K562 (cell line): ENCODE results near the gene PTH1R. TPM values are rescaled to one million over a fixed set of nuclear protein-coding genes. Genes with fewer than 3 reads are reported as not detected.
A peak's percentile ranks its signal among the peaks of the same experiment; 100 is the strongest.

Source experiments
- ADNP ChIP-seq: fragments of 200-800 bp; sonication (Bioruptor generic); IDR thresholded peaks from 2 replicates; pipeline ENCODE4 v1.6.1; 2016; ENCODE audit warnings: missing genetic modification characterization, missing compliant biosample characterization
- CBFA2T2 ChIP-seq: fragments of 450-650 bp; conservative IDR thresholded peaks from 2 replicates; pipeline ENCODE4 v1.6.1; 2017; ENCODE audit warnings: mild to moderate bottlenecking
- CBX1 ChIP-seq: sonication (generic); IDR thresholded peaks from 2 replicates; pipeline ENCODE4 v1.6.1; 2016; ENCODE audit warnings: antibody characterized with exemption, low read depth, mild to moderate bottlenecking
- CREM ChIP-seq: IDR thresholded peaks from 2 replicates; pipeline ENCODE4 v1.6.1; 2014; ENCODE audit warnings: antibody characterized with exemption, low read depth
- CXXC5 ChIP-seq: fragments of 250-450 bp; sonication (Bioruptor Pico); IDR thresholded peaks from 2 replicates; pipeline ENCODE4 v1.8.0; 2022; ENCODE audit warnings: inconsistent platforms, mild to moderate bottlenecking, moderate library complexity
- EHMT2 ChIP-seq: fragments of 450-650 bp; IDR thresholded peaks from 2 replicates; pipeline ENCODE4 v1.6.1; 2018; ENCODE audit warnings: antibody characterized with exemption
- ELF2 ChIP-seq: fragments of 250-450 bp; sonication (Bioruptor Pico); IDR thresholded peaks from 2 replicates; pipeline ENCODE4 v1.5.0; 2021; ENCODE audit warnings: mild to moderate bottlenecking
- FOXK1 ChIP-seq: sonication (generic); formaldehyde crosslinking; IDR thresholded peaks from 2 replicates; pipeline ENCODE4 v1.8.0; 2022; ENCODE audit warnings: missing genetic modification reagents, mild to moderate bottlenecking, borderline replicate concordance
- KDM2B ChIP-seq: fragments of 250-450 bp; sonication (Bioruptor Pico); IDR thresholded peaks from 2 replicates; pipeline ENCODE4 v1.8.0; 2021; ENCODE audit warnings: mild to moderate bottlenecking, moderate library complexity
- MTA3 ChIP-seq: fragments of 450-650 bp; formaldehyde crosslinking; IDR thresholded peaks from 2 replicates; pipeline ENCODE4 v1.6.1; 2017; ENCODE audit warnings: mild to moderate bottlenecking, borderline replicate concordance
- NR4A1 ChIP-seq, 2 experiments: fragments of 250-450 bp in 1 of 2; fragments of 450-650 bp in 1 of 2; sonication (Bioruptor Pico) in 1 of 2; IDR thresholded peaks; 2 replicates each; pipeline versions ENCODE4 v1.4.0 to v1.6.1; 2016 to 2020; ENCODE audit warnings: mild to moderate bottlenecking in 2 of 2, missing compliant biosample characterization in 1 of 2, missing genetic modification characterization in 1 of 2, moderate library complexity in 1 of 2
- PML ChIP-seq: IDR thresholded peaks from 2 replicates; pipeline ENCODE4 v1.6.1; 2012; ENCODE audit warnings: low read length, inconsistent platforms
- RB1 ChIP-seq: fragments of 450-650 bp; IDR thresholded peaks from 2 replicates; pipeline ENCODE4 v1.6.1; 2017; ENCODE audit warnings: low read depth, mild to moderate bottlenecking
- SIN3A ChIP-seq, 2 experiments: fragments of 150-350 bp in 1 of 2; IDR thresholded peaks; 2 replicates each; pipeline ENCODE4 v1.6.1; 2011 to 2016; ENCODE audit warnings: borderline replicate concordance in 2 of 2, low read depth in 2 of 2, low read length in 2 of 2, mild to moderate bottlenecking in 2 of 2, moderate library complexity in 2 of 2; ENCODE audit not compliant: control insufficient read depth in 1 of 2
- TSC22D4 ChIP-seq: fragments of 450-650 bp; IDR thresholded peaks from 2 replicates; pipeline ENCODE4 v1.6.1; 2016; ENCODE audit warnings: missing genetic modification characterization, missing biosample characterization, control low read depth
- polyA plus RNA-seq, 8 experiments: library from polyadenylated mRNA; depleted of rRNA in 4 of 8; stranded (reverse) in 5 of 8; unstranded in 3 of 8; fragments of >200 nt; fragmentation: Nextera tagmentation in 2 of 8; fragmentation: Illumina TruSeq in 1 of 8; extraction: Ambion mirVana in 2 of 8; extraction: Trizol in 1 of 8; gene quantifications; 2 replicates each; pipeline versions ENCODE4 v1.2.1 to v1.2.3, GENCODE V29; 2011 to 2014; ENCODE audit warnings: inconsistent platforms in 1 of 8, missing spikeins in 1 of 8
- total RNA-seq, 7 experiments: library from RNA; depleted of rRNA in 6 of 7; stranded (reverse); fragments of >200 nt in 6 of 7; fragmentation: Illumina TruSeq in 2 of 7; extraction: Trizol in 2 of 7; gene quantifications; 2 replicates each; pipeline versions ENCODE4 v1.2.1 to v1.2.3, GENCODE V29; 2011 to 2021; ENCODE audit warnings: low replicate concordance in 1 of 7
- TF ChIP-seq, protein P1 (sequence below): sonication (generic); formaldehyde crosslinking; IDR thresholded peaks from 2 replicates; pipeline ENCODE4 v1.9.0; 2022; ENCODE audit warnings: mild to moderate bottlenecking, missing genetic modification reagents
- TF ChIP-seq, protein P2 (sequence below), 2 experiments: fragments of 450-650 bp; conservative IDR thresholded peaks; 2 replicates each; pipeline ENCODE4 v1.6.1; 2017; ENCODE audit warnings: mild to moderate bottlenecking in 2 of 2, moderate library complexity in 2 of 2
- TF ChIP-seq, protein P3 (sequence below): fragments of 450-650 bp; IDR thresholded peaks from 2 replicates; pipeline ENCODE4 v1.6.1; 2014; ENCODE audit warnings: low read depth, mild to moderate bottlenecking, moderate library complexity, borderline replicate concordance
- TF ChIP-seq, protein P4 (sequence below), 2 experiments: IDR thresholded peaks in 1 of 2; conservative IDR thresholded peaks in 1 of 2; 2 replicates each; pipeline ENCODE4 v1.6.1; 2016; ENCODE audit warnings: low read depth in 2 of 2, mild to moderate bottlenecking in 1 of 2, missing compliant biosample characterization in 1 of 2, missing genetic modification characterization in 1 of 2, moderate library complexity in 1 of 2

Gene PTH1R
- total and polyA plus RNA-seq, 9 of the 15 experiments (the other 6 are each of a cell fraction or from before 2014, with no cell fraction given), result not detected

DNA sequence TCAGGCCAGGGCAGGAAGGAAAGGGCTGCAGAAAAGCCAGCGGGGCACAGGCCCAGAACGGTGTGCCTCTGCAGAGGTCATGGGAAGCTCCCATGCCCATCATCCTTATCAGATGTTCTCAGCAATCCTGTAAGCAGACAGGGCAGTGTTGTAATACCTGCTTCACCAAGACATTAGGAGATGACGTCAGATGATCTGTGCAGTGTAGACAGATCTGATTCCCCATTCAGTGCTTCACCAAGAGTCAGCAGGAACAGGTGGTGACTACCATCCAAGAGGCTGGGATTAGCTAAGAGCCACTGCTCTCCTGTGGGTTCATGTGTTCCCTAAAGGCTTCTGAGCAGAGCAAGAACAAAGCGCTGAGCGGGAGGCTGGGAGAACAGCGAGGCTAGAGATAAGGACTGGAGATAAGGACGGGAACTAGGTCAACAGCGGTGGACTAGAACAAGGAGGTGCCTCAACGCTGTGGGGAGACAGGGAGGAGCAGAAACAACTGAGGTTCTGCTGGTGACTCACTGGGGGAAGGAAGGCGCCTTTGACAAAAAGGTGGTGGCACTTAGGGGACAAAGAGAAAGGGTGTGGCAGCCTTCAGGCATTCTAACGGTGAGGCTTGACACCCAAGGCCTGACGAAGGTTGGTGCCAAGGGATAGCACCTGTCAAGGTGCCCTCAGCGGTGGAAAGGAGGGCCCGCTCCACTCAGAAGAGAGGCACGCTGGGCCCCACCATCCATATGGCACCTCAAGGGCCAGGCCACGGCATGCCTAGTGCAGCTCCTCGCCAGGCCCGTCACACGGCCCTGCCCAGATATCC, 70.7 kb downstream of the PTH1R start (continued):
- TF ChIP-seq, protein P1, sequence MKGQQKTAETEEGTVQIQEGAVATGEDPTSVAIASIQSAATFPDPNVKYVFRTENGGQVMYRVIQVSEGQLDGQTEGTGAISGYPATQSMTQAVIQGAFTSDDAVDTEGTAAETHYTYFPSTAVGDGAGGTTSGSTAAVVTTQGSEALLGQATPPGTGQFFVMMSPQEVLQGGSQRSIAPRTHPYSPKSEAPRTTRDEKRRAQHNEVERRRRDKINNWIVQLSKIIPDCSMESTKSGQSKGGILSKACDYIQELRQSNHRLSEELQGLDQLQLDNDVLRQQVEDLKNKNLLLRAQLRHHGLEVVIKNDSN (CRISPR knock-in tag), result no peak
- TF ChIP-seq, protein P2, sequence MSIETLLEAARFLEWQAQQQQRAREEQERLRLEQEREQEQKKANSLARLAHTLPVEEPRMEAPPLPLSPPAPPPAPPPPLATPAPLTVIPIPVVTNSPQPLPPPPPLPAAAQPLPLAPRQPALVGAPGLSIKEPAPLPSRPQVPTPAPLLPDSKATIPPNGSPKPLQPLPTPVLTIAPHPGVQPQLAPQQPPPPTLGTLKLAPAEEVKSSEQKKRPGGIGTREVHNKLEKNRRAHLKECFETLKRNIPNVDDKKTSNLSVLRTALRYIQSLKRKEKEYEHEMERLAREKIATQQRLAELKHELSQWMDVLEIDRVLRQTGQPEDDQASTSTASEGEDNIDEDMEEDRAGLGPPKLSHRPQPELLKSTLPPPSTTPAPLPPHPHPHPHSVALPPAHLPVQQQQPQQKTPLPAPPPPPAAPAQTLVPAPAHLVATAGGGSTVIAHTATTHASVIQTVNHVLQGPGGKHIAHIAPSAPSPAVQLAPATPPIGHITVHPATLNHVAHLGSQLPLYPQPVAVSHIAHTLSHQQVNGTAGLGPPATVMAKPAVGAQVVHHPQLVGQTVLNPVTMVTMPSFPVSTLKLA (conservative IDR thresholded peaks at IDR 0.05), result peak in 1 of 2 experiments; percentile 55; a peak in 2 of 4 replicates
- TF ChIP-seq TSC22D4 (tag), result no peak
- TF ChIP-seq ADNP (tag), result no peak
- peak; percentile 26; the same call in 1 of the 2 replicates for TF ChIP-seq PML
- TF ChIP-seq KDM2B, result 0 out of 2 replicates have a peak, but pooled peaks have one; percentile 60
- TF ChIP-seq CBFA2T2, result no peak
- peak; percentile 86 for TF ChIP-seq CREM
- TF ChIP-seq, protein P3, sequence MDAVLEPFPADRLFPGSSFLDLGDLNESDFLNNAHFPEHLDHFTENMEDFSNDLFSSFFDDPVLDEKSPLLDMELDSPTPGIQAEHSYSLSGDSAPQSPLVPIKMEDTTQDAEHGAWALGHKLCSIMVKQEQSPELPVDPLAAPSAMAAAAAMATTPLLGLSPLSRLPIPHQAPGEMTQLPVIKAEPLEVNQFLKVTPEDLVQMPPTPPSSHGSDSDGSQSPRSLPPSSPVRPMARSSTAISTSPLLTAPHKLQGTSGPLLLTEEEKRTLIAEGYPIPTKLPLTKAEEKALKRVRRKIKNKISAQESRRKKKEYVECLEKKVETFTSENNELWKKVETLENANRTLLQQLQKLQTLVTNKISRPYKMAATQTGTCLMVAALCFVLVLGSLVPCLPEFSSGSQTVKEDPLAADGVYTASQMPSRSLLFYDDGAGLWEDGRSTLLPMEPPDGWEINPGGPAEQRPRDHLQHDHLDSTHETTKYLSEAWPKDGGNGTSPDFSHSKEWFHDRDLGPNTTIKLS, result peak; percentile 79; the same call in 1 of the 2 replicates
- TF ChIP-seq RB1, result peak; percentile 17; the same call in 1 of the 2 replicates
- TF ChIP-seq ELF2 (CRISPR knock-in tag), result peak; percentile 21; the same call in 1 of the 2 replicates
- no peak for TF ChIP-seq FOXK1 (CRISPR knock-in tag)
- TF ChIP-seq SIN3A (IDR thresholded peaks at IDR 0.05; ENCODE audit: borderline replicate concordance in 2 of 2, control insufficient read depth in 1 of 2, low read depth in 2 of 2, low read length in 2 of 2), result peak in 1 of 2 experiments; percentile 35; a peak in 1 of 4 replicates
- peak; percentile 76; the same call in 1 of the 2 replicates for TF ChIP-seq EHMT2
- TF ChIP-seq NR4A1 (CRISPR knock-in tag; IDR thresholded peaks at IDR 0.05), result no peak
- peak; percentile 66; the same call in 1 of the 2 replicates for TF ChIP-seq NR4A1 (tag; IDR thresholded peaks at IDR 0.05)
- TF ChIP-seq CBX1, result peak; percentile 65; the same call in 1 of the 2 replicates
- TF ChIP-seq MTA3, result peak; percentile 95; the same call in 1 of the 2 replicates
- TF ChIP-seq CXXC5 (CRISPR knock-in tag), result peak; percentile 78
- TF ChIP-seq, protein P4, sequence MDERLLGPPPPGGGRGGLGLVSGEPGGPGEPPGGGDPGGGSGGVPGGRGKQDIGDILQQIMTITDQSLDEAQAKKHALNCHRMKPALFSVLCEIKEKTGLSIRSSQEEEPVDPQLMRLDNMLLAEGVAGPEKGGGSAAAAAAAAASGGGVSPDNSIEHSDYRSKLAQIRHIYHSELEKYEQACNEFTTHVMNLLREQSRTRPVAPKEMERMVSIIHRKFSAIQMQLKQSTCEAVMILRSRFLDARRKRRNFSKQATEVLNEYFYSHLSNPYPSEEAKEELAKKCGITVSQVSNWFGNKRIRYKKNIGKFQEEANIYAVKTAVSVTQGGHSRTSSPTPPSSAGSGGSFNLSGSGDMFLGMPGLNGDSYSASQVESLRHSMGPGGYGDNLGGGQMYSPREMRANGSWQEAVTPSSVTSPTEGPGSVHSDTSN (CRISPR knock-in tag; IDR thresholded peaks at IDR 0.05; ENCODE audit: low read depth), result peak; percentile 28; the same call in 1 of the 2 replicates
- TF ChIP-seq, protein P4 (tag; conservative IDR thresholded peaks at IDR 0.05; ENCODE audit: low read depth), result peak; percentile 62; the same call in 1 of the 2 replicates
